Islet of Langerhans (tissue), 1 donor: ENCODE results near the gene MFSD6.
"Not testable (repeated sequence)": the region's sequence is repeated elsewhere in the genome, so short reads cannot be mapped to it uniquely, and the experiment has no call there.

ENCODE experiments used
- FAIRE-seq: peaks from one replicate; lab custom pipeline; 2011; peaks lifted over from hg19 to GRCh38; lab: Jason Lieb, UNC

Gene MFSD6

GRCh38 chr2:190405995-190406394, 2.2 kb upstream of the MFSD6 start:
- no peak for FAIRE-seq

GRCh38 chr2:190406805-190407204, 1.4 kb upstream of the MFSD6 start:
- FAIRE-seq: no peak

GRCh38 chr2:190407246-190407661, 901 bp upstream of the MFSD6 start:
- no peak for FAIRE-seq

- no peak for FAIRE-seq
These were observed 550 bp downstream of the MFSD6 start for GRCh38 chr2:190408538-190409271.

GRCh38 chr2:190409616-190410015, 1.5 kb downstream of the MFSD6 start:
- no peak for FAIRE-seq

GRCh38 chr2:190410166-190410565, 2.0 kb downstream of the MFSD6 start:
- no peak for FAIRE-seq

- FAIRE-seq: no peak
These were observed 4.8 kb downstream of the MFSD6 start for GRCh38 chr2:190412966-190413365.

GRCh38 chr2:190413421-190413820, 5.3 kb downstream of the MFSD6 start:
- FAIRE-seq: no peak

GRCh38 chr2:190415251-190415650, 7.1 kb downstream of the MFSD6 start:
- no peak for FAIRE-seq

GRCh38 chr2:190415794-190416775, 7.9 kb downstream of the MFSD6 start:
- FAIRE-seq: peak; percentile 58

- no peak for FAIRE-seq
These were observed 9.1 kb downstream of the MFSD6 start for GRCh38 chr2:190417045-190417842.

- no peak for FAIRE-seq
These were observed 10.6 kb downstream of the MFSD6 start for GRCh38 chr2:190418727-190419126.

GRCh38 chr2:190420801-190421200, 12.6 kb downstream of the MFSD6 start:
- no peak for FAIRE-seq

GRCh38 chr2:190425221-190425866, 17.2 kb downstream of the MFSD6 start:
- no peak for FAIRE-seq

GRCh38 chr2:190425883-190426658, 17.9 kb downstream of the MFSD6 start:
- peak; percentile 73 for FAIRE-seq

- FAIRE-seq: not testable (repeated sequence)
These were observed 22.7 kb downstream of the MFSD6 start for GRCh38 chr2:190430866-190431265.

GRCh38 chr2:190431907-190432306, 23.8 kb downstream of the MFSD6 start:
- no peak for FAIRE-seq

GRCh38 chr2:190432567-190433231, 24.5 kb downstream of the MFSD6 start:
- FAIRE-seq: peak; percentile 58

- no peak for FAIRE-seq
These were observed 27.0 kb downstream of the MFSD6 start for GRCh38 chr2:190435031-190435670.

GRCh38 chr2:190436557-190436956, 28.4 kb downstream of the MFSD6 start:
- no peak for FAIRE-seq
